ENCODE measurements around the gene LNPK.
"Not testable (repeated sequence)": the region's sequence is repeated elsewhere in the genome, so short reads cannot be mapped to it uniquely, and the experiment has no call there.

LNPK gene

GRCh38 chr2:175895957-175896356 is 106.1 kb downstream of the LNPK start:
- DNase-seq: not testable (repeated sequence)

GRCh38 chr2:175892046-175892445 is 110.0 kb downstream of the LNPK start:
- DNase-seq: no peak

- no peak for DNase-seq
These were observed 111.3 kb downstream of the LNPK start for GRCh38 chr2:175890636-175891242.

- DNase-seq: no peak
These were observed 112.3 kb downstream of the LNPK start for GRCh38 chr2:175889701-175890302.

GRCh38 chr2:175887776-175888175 is 114.3 kb downstream of the LNPK start:
- peak; percentile 11 for DNase-seq

- no peak for DNase-seq
These were observed 117.2 kb downstream of the LNPK start for GRCh38 chr2:175884697-175885393.

GRCh38 chr2:175883586-175884194 is 118.4 kb downstream of the LNPK start:
- no peak for DNase-seq

GRCh38 chr2:175879679-175880078 is 122.4 kb downstream of the LNPK start:
- no peak for DNase-seq

GRCh38 chr2:175877845-175878544 is 124.1 kb downstream of the LNPK start:
- no peak for DNase-seq

- DNase-seq: no peak
These were observed 127.8 kb downstream of the LNPK start for GRCh38 chr2:175874291-175874690.

All from NCI-H82 (cell line).